Panc1 (cell line): ENCODE data around the gene ADARB2. TPM values are rescaled to one million over a fixed set of nuclear protein-coding genes. Genes with fewer than 3 reads are reported as not detected.

Experiments used
- ATAC-seq: fragments of 200-7000 bp; cut with Tn5 transposase; 2 replicates; pipeline ENCODE4 v1.9.1; 2020; ENCODE audit warnings: mild to moderate bottlenecking, moderate library complexity
- BruUV-seq: library from RNA; stranded (reverse); fragments of 400-500 nt; replicated peaks from 2 replicates; lab custom pipeline; 2021; lab: Mats Ljungman, UMichigan
- CTCF ChIA-PET: fragments of 300-600 bp; sonication (Branson Sonifier 250); formaldehyde crosslinking; loops from one replicate; lab custom pipeline; 2022; ENCODE audit warnings: antibody characterized with exemption; lab: Charles Lee
- POLR2A ChIA-PET: fragments of 300-600 bp; sonication (Branson Sonifier 250); formaldehyde crosslinking; loops from one replicate; lab custom pipeline; 2022; ENCODE audit warnings: antibody characterized with exemption; lab: Charles Lee
- DNase-seq: peaks from one replicate; pipeline ENCODE4 v3.0.0-alpha.2; 2010; ENCODE audit warnings: low read depth, low spot score
- H3K27ac ChIP-seq: 2 replicates; pipeline ENCODE4 v1.5.1; 2011; ENCODE audit warnings: mild to moderate bottlenecking, low read length, inconsistent platforms
- H3K27me3 ChIP-seq: fragments of 200-500 bp; sonication (Bioruptor generic); 2 replicates; pipeline ENCODE4 v1.6.0; 2014; ENCODE audit warnings: low read length, inconsistent platforms; ENCODE audit not compliant: control insufficient read depth, insufficient read depth
- H3K36me3 ChIP-seq: fragments of 200-500 bp; sonication (Bioruptor generic); 2 replicates; pipeline ENCODE4 v1.5.1; 2014; ENCODE audit warnings: inconsistent platforms, mild to moderate bottlenecking, low read length, moderate library complexity; ENCODE audit not compliant: control insufficient read depth, insufficient read depth
- H3K4me1 ChIP-seq: 2 replicates; pipeline ENCODE4 v1.5.1; 2011; ENCODE audit warnings: inconsistent platforms, mild to moderate bottlenecking, low read length, moderate library complexity; ENCODE audit not compliant: control insufficient read depth, insufficient read depth
- H3K4me3 ChIP-seq, 2 experiments: 2 replicates each; pipeline ENCODE4 v1.5.1; 2011 to 2012; ENCODE audit warnings: low read depth in 2 of 2, low read length in 2 of 2, mild to moderate bottlenecking in 2 of 2, inconsistent platforms in 1 of 2, moderate library complexity in 1 of 2
- H3K9me3 ChIP-seq: fragments of 200-500 bp; sonication (Bioruptor generic); 2 replicates; pipeline ENCODE4 v1.5.1; 2014; ENCODE audit warnings: low read depth, mild to moderate bottlenecking, inconsistent platforms, low read length, moderate library complexity; ENCODE audit not compliant: control insufficient read depth, insufficient read depth
- POLR2AphosphoS5 ChIP-seq: IDR thresholded peaks from 2 replicates; pipeline ENCODE4 v1.6.1; 2012; ENCODE audit warnings: mild to moderate bottlenecking, low read depth, low read length, moderate library complexity
- SIN3A ChIP-seq: IDR thresholded peaks from 2 replicates; pipeline ENCODE4 v1.6.1; 2012; ENCODE audit warnings: low read depth, mild to moderate bottlenecking, low read length, moderate library complexity, borderline replicate concordance; ENCODE audit not compliant: insufficient read depth
- TCF7L2 ChIP-seq: IDR thresholded peaks from 2 replicates; pipeline ENCODE4 v1.6.1; 2011; ENCODE audit warnings: mild to moderate bottlenecking, low read depth, low read length, inconsistent platforms
- in situ Hi-C: cut with HindIII; loops from 2 replicates; pipeline ENCODE4 v1.10.0; 2016; ENCODE audit warnings: low sequenced_read_pairs, low pct_unique_long_range_greater_than_20kb
- intact Hi-C: fragments of 100-400 bp; cut with micrococcal nuclease; formaldehyde crosslinking; loops from one replicate; pipeline ENCODE4 v1.10.0; 2022; ENCODE audit not compliant: unreplicated experiment
- total RNA-seq: library from RNA; stranded (reverse); gene quantifications from one replicate; pipeline ENCODE4 v1.2.1, GENCODE V29; 2021; ENCODE audit not compliant: unreplicated experiment
- TF ChIP-seq, protein P1 (sequence below), 2 experiments: IDR thresholded peaks; 2 replicates each; pipeline ENCODE4 v1.6.1; 2011 to 2012; ENCODE audit warnings: low read depth in 2 of 2, control low read depth in 1 of 2, low read length in 1 of 2, mild to moderate bottlenecking in 1 of 2, moderate library complexity in 1 of 2; ENCODE audit not compliant: insufficient read depth in 1 of 2
- TF ChIP-seq, protein P2 (sequence below): fragments of 450-650 bp; IDR thresholded peaks from 2 replicates; pipeline ENCODE4 v1.5.1; 2017; ENCODE audit warnings: mild to moderate bottlenecking

Gene ADARB2
- total RNA-seq, 1 experiment from 2014 or later, result 0.31 TPM

DNA sequence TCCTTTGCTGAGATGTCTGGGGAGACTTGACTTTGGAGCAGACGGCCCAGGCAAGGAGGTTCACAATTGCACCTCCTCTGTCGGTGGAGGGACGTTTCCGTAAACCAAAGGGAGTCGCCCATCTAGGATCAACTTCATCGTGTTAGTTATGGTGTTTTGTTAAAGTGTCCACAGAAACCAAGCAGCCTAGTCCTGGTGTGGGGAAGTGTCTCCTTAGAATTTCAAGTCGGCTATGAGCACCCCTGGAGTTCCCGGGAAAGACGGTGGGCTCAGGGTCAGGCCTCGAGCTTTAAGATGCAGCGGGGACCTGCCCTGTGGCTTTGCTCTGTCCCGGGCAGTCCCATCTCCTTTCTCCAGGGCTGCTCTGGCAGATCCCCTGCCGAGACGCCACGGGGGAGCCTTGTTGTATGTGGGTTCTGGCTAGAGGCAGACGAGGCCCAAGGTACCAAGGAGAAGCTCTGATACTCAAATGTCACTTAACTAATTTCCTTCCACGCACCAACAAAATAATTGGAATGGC lies 319.2 kb downstream of the ADARB2 start:
- no peak for TF ChIP-seq SIN3A
- no peak for TF ChIP-seq POLR2AphosphoS5
- TF ChIP-seq TCF7L2, result no peak
- TF ChIP-seq, protein P1, sequence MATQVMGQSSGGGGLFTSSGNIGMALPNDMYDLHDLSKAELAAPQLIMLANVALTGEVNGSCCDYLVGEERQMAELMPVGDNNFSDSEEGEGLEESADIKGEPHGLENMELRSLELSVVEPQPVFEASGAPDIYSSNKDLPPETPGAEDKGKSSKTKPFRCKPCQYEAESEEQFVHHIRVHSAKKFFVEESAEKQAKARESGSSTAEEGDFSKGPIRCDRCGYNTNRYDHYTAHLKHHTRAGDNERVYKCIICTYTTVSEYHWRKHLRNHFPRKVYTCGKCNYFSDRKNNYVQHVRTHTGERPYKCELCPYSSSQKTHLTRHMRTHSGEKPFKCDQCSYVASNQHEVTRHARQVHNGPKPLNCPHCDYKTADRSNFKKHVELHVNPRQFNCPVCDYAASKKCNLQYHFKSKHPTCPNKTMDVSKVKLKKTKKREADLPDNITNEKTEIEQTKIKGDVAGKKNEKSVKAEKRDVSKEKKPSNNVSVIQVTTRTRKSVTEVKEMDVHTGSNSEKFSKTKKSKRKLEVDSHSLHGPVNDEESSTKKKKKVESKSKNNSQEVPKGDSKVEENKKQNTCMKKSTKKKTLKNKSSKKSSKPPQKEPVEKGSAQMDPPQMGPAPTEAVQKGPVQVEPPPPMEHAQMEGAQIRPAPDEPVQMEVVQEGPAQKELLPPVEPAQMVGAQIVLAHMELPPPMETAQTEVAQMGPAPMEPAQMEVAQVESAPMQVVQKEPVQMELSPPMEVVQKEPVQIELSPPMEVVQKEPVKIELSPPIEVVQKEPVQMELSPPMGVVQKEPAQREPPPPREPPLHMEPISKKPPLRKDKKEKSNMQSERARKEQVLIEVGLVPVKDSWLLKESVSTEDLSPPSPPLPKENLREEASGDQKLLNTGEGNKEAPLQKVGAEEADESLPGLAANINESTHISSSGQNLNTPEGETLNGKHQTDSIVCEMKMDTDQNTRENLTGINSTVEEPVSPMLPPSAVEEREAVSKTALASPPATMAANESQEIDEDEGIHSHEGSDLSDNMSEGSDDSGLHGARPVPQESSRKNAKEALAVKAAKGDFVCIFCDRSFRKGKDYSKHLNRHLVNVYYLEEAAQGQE (IDR thresholded peaks at IDR 0.05; ENCODE audit: insufficient read depth in 1 of 2, low read depth in 2 of 2, low read length in 1 of 2), result no peak
- TF ChIP-seq, protein P2, sequence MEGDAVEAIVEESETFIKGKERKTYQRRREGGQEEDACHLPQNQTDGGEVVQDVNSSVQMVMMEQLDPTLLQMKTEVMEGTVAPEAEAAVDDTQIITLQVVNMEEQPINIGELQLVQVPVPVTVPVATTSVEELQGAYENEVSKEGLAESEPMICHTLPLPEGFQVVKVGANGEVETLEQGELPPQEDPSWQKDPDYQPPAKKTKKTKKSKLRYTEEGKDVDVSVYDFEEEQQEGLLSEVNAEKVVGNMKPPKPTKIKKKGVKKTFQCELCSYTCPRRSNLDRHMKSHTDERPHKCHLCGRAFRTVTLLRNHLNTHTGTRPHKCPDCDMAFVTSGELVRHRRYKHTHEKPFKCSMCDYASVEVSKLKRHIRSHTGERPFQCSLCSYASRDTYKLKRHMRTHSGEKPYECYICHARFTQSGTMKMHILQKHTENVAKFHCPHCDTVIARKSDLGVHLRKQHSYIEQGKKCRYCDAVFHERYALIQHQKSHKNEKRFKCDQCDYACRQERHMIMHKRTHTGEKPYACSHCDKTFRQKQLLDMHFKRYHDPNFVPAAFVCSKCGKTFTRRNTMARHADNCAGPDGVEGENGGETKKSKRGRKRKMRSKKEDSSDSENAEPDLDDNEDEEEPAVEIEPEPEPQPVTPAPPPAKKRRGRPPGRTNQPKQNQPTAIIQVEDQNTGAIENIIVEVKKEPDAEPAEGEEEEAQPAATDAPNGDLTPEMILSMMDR, result no peak
- POLR2A ChIA-PET, result no interaction called here

DNA sequence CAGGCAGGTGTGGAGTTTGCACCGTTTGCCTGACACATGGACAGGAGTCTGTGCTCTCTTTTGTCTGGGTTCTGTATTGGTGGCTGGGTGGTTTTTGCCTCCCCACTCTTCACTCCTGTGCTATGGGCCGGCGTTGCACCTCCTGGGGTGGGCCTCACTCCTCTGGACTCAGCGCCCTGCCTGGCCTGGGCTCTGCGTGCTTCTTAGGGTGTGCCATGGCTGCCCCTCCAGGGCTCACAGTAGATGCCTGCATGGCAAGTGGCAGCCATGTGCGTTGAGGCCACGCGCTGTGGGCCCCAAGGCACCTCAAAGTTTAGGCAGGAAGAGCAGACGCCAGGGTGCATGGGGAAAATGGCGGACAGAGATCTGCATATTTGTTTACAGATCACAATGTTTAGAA lies 319.8 kb downstream of the ADARB2 start:
- no peaks in the 10 kb centered on the region for H3K27me3 ChIP-seq
- in situ Hi-C loops, result no loop called here
- H3K27ac ChIP-seq, result no peak overlapping the region
- CTCF ChIA-PET, result no interaction called here
- H3K4me1 ChIP-seq, result no peaks in the 10 kb centered on the region
- POLR2A ChIA-PET, result no interaction called here
- DNase-seq, result no peak
- H3K4me3 ChIP-seq, result no peak overlapping the region
- TF ChIP-seq, protein P2, result no peak
- TF ChIP-seq, protein P1 (IDR thresholded peaks at IDR 0.05; ENCODE audit: insufficient read depth in 1 of 2, low read depth in 2 of 2, low read length in 1 of 2), result no peak
- TF ChIP-seq SIN3A (no peak), POLR2AphosphoS5 (no peak), TCF7L2 (no peak)
- ATAC-seq, result no peak
- H3K9me3 ChIP-seq, result no peaks in the 10 kb centered on the region
- no peaks in the 10 kb centered on the region for H3K36me3 ChIP-seq
- BruUV-seq, result no TSS peak
- intact Hi-C loops, result no loop called here

More for the DNA sequence above, 319.2 kb downstream of the ADARB2 start:
- Histone ChIP-seq H3K27me3 (no peaks in the 10 kb centered on the region), H3K4me3 (no peak overlapping the region), H3K9me3 (no peaks in the 10 kb centered on the region), H3K36me3 (no peaks in the 10 kb centered on the region), H3K4me1 (no peaks in the 10 kb centered on the region), H3K27ac (no peak overlapping the region)
- DNase-seq, result no peak
- no peak for ATAC-seq
- BruUV-seq, result no TSS peak
- intact Hi-C loops (no loop called here), in situ Hi-C loops (no loop called here)
- CTCF ChIA-PET, result no interaction called here
